ENCODE measurements around the gene CALML6.

- TF ChIP-seq EZH2 (IDR thresholded peaks at IDR 0.05; ENCODE audit: borderline replicate concordance, low read depth, low read length, poor library complexity, severe bottlenecking) (no peak), CTCF (conservative IDR thresholded peaks at IDR 0.05; ENCODE audit: low read depth, low read length) (no peak)
Observed at GRCh38 chr1:1892079-1892762, 22.8 kb upstream of the CALML6 start.
